Activated CD4-positive, alpha-beta T cell treated with anti-CD3 and anti-CD28 coated beads for 48 hours (primary cell): ENCODE results near the gene ELP1.
"Not testable (repeated sequence)": the region's sequence is repeated elsewhere in the genome, so short reads cannot be mapped to it uniquely, and the experiment has no call there.

Source experiments
- DNase-seq: peaks from one replicate; pipeline ENCODE4 v3.0.0-alpha.2; 2020

ELP1 gene

DNA sequence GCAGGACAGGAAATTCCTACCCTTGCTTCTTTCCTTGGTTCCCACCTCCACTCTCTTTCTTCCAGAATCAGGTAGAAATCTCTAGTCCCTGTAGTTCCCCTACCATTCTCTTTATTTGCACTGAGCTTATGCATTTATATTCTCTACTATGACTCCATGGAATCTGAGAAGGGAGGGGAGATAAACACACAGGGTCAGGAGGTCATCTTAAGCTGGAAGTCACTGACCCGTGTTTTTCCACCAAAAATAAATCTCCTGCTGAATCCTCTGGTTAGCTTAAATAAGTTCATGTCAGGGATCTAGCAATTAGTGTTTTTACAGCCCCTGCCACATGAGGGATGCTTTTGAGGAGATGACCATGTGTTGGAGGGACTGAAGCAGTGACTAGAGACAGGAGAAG, 81.8 kb downstream of the ELP1 start:
- no peak for DNase-seq

DNA sequence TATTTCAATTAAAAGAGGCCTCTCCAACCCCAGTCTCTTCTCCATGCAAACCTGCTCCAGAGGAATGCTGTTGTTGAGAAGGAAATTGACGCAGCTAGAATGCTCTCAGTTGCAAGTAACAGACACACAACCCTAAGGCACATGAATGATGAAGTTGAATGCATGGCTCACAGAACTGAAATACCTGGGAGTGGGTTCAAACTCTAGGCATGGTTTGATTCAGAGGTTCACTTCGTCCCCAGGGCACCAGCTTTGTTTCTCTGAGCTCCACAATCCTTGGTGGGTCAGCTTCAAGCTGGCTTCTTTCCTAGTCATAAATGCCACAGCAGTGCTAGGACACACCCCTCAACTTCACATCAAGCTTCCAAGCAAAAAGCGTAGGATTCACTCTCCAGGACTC, 82.8 kb downstream of the ELP1 start:
- DNase-seq = no peak

DNA sequence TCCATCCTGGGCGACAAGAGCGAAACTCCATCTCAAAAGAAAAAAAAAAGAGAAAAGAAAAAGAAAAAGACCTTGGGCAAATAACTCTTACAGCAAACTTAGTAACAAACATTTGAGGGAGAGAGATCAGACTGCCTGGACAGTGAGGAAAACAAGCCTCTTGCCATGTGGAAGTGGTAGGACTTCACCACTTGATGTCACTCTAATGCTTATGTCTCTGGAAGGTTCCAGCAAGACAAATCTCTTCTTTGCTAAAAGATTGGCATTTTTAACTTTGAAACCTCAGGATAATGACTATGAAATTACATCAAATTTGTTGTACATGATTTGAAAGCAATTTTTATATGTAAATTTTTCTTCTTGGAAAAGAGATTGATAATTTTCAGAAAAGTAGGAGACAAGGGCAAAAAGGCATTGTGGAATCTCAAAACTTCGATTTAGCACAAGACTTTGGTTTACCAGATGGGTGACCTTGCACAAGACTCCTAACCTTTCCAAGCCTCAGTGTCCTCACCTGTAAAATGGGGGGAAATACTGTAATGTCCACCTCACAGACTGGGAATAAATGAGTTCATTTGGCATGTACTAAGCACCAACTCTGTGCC, 83.5 kb downstream of the ELP1 start:
- DNase-seq = no peak

DNA sequence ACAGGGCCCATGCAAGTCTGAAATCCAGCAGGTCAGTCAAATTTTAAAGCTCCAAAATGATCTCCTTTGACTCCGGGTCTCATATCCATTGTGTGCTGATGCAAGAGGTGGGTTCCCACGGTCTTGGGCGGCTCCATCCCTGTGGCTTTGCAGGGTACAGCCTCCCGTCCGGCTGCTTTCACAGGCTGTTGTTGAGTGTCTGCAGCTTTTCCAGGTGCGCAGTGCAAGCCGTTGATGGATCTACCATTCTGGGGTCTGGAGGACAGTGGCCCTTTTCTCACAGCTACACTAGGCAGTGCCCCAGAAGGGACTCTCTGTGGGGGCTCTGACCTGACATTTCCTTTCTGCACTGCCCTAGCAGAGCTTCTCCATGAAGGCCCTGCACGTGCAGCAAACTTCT, 85.6 kb downstream of the ELP1 start:
- not testable (repeated sequence) for DNase-seq

DNA sequence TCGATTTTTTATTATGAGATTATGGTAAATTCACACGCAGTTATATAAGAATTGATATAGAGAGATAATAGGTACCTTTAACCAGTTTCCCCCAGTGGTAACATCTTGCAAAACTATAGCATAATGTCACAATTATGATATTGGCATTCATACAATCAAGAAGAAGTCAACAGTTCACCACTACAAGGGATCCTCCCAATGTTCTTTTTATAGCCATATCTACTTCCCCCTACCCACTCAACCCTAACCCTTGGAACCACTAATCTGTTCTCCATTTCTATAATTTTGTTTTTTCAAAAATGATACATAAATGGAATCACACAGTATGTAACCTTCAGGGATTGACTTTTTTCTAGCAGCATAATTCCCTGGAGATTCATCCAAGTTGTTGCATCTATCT, 88.0 kb downstream of the ELP1 start:
- DNase-seq = no peak

DNA sequence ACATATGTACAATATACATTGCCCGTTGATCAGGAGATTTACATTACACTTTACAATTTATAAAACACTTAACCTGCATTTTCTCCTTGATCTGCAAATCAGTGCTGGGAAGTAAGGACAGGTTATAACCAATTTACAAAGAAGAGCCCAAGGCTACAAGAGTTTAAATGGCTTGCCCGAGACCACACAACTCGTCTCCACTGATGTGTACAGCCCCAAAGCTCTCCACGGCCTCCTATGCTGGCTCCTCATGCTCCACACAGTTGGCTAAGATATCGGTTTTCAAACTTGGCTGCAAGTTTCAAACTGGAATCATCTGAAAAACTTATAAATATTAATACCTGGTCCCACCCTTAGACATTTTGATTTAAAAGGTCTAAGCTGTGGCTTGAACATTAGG, 88.4 kb downstream of the ELP1 start:
- no peak for DNase-seq

DNA sequence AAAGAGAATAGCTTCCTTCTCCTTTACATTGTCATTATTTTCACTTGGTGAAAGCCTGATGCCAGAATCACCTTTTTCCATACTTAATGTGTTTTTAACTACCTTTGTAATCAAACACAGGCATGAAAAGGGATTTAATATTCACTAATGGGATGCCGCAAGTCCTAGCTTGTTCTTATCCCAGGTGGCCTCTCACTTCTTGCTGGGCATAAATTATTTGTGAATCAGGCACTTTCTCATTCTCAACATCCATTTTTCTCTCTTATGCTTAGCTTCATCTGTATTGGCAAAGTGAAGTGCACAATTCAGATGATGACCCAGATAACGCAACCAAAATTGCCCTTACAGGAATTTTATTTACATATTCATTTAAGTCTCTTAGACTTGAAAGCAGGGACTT, 89.1 kb downstream of the ELP1 start:
- no peak for DNase-seq

DNA sequence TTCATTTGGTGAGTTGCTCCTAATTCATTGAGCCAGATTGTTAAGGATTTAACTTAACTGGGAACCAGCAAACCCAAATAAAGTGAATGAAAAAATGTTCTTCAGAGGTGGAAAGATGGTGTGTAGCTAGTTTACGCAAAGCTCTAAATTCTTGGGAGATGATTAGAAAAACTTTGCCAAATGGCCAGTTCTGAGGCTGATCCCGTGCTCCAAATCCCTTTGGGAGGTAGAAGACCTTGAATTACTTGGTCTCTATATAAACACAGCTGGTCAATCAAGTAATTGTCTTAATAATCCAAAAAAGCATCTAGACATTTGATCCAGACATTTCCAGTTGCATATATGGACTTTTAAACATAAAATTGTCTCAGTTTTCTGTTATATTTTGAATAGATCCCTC, 89.5 kb downstream of the ELP1 start:
- DNase-seq = no peak

DNA sequence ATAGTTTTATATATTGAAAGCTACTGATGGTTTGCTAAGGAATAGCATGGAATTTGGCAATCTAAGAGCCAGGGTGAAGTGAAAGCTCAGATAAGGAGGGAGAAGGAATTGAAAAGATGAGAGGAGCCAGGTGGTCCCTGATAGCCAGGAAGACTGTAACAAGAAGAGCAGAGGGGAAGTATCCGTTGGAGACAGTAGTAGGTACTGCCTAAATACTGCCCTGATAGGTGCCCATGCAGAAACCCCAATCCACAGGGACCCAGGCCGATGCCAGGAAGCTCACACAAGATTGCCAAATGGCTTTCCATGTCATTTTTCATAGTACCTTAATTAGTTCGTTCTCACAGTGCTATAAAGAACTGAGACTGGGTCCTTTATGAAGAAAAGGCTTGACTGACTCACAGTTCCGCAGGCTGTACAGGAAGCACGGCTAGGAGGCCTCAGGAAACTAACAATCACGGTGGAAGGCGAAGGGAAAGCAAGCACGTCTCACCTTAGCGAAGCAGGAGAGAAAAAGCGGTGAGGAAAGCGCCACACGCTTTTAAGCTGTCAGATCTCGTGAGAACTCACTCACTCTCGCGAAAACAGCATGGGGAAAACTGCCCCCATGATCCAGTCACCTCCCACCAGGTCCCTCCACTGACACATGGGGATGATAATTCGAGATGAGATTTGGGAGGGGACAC, 91.2 kb downstream of the ELP1 start:
- DNase-seq = peak; percentile 31

DNA sequence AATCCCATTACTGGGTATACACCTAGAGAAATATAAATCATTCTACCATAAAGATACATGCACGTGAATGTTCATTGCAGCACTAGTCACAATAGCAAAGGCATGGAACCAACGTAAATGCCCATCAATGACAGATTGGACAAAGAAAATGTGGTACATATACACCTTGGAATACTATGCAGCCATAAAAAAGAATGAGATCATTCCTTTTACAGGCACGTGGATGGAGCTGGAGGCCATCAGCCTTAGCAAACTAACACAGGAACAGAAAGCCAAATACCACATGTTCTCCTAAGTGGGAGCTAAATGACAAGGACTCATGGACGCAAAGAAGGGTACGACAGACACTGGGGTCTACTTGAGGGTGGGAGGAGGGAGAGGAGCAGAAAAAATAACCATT, 94.4 kb downstream of the ELP1 start:
- not testable (repeated sequence) for DNase-seq

DNA sequence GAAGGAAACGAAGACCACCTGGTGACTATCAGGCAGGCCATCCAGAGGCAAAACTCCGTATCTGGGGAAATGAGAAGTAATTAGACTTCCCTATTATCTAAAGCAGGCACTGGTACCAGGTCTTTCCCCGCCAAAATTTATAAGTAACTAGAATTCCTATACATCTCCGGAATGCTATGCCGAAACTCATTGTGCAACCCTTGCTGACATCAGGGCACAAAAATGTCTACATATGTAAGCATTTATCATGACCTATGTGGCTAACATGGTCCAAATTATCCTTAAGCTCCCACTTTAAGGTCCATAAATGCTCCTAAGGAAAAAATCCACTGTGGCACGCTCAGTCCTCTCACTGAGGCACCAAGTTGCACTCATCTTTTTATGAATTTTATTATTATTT, 95.9 kb downstream of the ELP1 start:
- no peak for DNase-seq

DNA sequence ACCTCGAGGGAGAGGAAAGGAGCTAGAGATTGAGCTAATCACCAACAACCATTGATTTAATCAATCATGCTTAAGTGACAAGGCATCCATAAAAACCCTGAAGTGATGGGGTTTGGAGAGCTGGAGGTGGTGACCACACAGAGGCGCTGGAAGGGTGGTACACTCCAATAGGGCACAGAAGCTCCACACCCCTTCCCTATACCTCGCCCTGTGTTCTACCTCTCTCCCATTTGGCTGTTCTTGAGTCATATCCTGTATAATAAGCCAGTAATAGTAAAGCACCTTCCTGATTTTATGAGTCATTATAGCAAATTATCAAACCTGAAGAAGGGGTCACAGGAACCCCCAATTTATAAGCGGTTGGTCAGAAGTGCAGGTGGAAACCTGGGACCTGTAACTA, 96.4 kb downstream of the ELP1 start:
- DNase-seq = no peak

DNA sequence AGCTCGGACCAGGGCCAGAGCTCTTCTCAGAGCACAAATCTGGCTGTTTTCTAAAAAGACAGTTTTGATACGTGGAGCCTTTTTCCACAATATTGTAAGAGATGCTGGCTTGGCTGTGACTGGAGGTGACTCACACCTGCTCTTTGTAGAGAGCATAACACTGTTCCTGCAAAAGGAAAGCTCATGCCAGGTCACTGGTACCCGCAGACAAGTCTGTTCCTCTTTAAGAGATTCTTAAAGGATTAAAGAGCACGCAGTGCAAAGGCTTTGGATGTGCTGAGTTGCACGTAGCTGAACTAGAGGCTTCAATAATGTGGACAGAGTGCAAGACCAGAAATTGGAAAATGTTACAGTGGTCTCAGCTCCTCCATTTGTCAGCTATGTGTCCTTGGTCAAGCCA, 97.1 kb downstream of the ELP1 start:
- DNase-seq = no peak

DNA sequence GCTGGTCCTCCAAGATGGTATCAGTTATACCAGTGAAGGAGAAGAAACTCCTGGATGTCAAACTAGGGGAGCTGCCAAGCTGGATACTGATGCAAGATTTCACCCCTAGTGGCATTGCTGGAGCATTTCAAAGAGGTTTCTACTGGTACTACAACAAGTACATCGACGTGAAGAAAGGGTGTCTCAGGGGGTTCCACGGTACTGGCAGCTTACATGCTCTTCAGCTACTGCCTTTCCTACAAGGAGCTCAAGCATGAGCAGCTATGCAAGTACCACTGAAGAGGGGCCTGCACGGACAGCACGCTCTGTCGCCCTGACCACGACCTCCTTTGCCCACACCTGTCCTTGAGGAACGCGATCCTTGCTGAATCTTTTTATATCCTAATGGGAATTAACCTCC, 97.6 kb downstream of the ELP1 start:
- no peak for DNase-seq

DNA sequence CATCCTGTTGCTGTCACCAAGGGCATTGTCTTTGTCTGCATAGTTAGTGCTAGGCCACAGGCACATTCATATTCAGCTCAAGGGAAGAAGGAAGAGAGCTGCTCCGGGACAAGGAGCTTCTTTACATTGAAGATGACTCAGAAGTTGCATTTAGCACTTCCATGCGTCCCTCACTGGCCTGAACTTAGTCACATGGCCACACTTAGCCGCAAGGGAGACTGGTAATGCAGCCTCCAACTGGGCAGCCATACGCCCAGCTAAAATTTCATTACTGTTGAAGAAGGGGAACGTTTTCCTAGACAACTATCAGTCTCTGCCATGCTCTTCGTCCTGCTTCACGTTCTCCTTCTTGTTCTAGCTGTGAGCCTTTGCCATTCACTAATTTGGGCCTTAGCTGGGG, 98.1 kb downstream of the ELP1 start:
- no peak for DNase-seq

DNA sequence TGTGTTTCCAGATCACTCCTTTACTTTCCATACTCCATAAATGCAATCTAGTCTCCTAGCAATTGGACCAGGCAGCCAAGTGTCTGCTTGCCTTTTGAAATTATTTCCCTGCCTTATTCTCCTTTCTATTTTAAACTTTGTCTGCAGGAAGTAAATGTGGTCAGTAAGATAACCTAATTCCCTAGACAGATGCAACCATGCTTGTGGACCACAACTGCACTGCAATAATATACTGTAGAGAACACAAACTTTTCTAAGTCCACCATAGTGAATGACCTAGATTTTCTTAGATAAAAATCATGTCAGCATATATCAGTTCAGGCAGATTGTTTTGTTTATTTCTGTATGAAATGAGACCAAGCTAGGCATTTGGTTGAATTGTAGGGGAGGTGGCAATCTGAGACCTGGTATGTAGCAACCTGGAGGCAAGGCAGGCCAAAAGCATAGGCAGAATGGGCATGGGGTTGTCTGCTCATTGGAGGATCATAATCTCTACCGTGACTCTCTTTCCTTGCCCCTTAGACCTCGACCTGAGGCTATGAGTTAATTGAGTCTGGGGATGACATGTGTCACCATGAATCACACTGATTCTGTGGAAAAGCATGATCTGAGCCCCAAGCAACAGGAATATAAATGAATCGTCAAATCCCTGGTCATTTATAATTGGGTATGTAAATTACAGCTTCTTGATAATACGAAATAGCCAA, 98.8 kb downstream of the ELP1 start:
- no peak for DNase-seq

DNA sequence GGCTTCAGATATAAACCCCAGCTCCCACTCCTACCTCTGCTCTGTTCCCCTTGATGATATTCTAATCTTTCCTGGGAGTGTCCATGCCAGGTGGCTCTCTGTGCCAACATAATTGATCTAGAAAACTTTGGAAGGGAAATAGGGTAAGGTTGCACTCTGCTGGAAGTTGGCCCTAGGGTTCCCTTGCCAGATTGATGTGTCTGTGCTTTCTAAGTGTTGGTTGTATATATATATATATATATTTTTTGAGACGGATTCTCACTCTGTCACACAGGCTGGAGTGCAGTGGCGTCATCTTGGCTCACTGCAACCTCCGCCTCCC, 101.8 kb downstream of the ELP1 start:
- no peak for DNase-seq

DNA sequence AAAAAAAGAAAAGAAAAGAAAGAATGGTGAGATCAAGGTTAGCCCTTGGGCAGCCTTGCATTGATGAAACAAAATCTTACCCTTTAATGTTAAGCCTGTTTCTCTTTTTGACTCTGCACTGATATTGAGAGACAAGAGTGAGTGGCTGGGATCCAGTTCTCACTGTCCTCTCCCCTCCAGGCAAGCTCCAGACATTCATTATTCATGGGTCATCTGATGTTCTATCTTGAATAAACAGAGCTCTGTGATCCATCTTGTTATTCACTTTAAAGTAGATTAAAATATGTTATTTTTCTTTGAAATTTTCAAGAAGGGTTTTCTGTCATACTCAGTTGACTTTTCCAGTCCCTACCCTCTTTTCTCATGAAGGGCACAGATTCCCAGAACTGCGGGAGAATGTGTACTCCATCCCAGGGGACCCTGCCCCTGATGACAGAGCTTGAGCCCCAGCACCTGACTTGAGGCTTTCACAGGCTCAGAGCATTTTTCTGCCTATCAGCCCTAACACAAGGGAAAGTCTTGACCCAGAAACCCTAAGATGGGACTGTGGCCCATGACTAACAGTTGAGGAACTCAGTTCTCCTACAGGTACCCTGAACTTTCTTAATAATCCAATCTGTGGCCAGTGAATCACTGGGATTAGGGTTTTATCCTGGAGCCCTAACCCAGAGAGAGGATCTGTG, 102.3 kb downstream of the ELP1 start:
- DNase-seq = no peak

DNA sequence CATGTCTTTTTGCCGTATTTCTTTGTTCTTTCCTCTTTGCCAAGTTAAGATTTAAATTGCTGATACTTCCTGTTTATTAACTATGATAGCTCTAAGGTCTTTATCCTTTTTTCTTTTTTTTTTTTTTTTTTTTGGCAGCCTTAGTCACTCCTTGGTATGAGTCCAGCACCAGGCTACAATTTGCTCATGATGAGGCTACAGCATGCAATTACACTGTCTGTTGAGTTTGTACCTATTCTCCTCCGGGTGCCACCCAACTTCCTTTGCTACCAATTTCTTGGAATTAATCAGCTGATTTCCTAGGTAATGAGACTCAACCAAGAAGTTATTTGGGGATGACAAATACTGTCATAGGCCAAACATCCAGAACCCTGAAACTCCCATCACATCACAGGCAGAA, 103.7 kb downstream of the ELP1 start:
- no peak for DNase-seq

DNA sequence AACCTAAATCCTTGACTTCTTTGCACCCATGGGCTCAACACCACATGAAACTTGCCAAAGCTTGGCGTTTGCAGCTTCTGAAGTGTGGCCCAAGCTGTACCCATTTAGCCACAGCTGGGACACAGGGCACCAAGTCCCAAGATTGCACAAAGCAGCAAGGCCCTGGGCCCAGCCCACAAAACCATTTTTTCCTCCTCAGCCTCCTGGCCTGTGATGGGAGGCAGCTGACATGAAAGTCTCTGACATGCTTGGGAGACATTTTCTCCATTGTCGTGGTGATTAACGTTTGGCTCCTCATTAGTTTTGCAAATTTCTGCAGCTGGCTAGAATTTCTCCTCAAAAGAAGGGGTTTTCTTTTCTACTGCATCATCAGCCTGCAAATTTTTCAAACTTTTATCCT, 110.1 kb downstream of the ELP1 start:
- DNase-seq = no peak
